ENCODE results near the gene ADAT1.
"Not testable (repeated sequence)": the region's sequence is repeated elsewhere in the genome, so short reads cannot be mapped to it uniquely, and the experiment has no call there.

Gene ADAT1

GRCh38 chr16:75620326-75621169 is 2.5 kb downstream of the ADAT1 start:
- no peak for DNase-seq (ENCODE audit: low spot score)

DNA sequence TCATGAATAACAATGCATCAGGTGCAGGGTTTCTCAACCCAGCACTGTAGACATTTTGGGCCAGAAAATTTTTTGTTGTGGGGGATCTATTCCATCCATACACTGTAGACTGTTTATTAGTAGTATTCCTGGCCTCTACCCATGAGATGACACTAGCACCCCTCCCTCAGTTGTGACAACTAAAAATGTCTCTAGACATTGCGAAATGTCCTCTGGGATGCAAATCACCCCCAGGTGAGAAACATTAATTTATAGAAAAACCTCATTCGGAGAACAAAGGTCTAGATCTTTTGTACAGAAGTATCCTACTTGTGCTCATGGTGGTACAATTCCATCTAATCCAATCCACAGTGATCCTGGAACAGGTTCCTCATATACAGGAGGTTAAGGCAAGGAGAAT is 4.3 kb downstream of the ADAT1 start:
- DNase-seq (ENCODE audit: low spot score), result no peak

- DNase-seq (ENCODE audit: low spot score), result no peak
Measured at GRCh38 chr16:75617121-75617520, 6.0 kb downstream of the ADAT1 start.

- DNase-seq (ENCODE audit: low spot score), result no peak
Measured at GRCh38 chr16:75616521-75617010, 6.5 kb downstream of the ADAT1 start.

- DNase-seq (ENCODE audit: low spot score), result no peak
Measured at GRCh38 chr16:75615619-75616018, 7.5 kb downstream of the ADAT1 start.

GRCh38 chr16:75614066-75614897 is 8.8 kb downstream of the ADAT1 start:
- peak; percentile 40 for DNase-seq (ENCODE audit: low spot score)

GRCh38 chr16:75606507-75606906 is 16.6 kb downstream of the ADAT1 start:
- DNase-seq (ENCODE audit: low spot score), result no peak

GRCh38 chr16:75603241-75603640 is 19.8 kb downstream of the ADAT1 start:
- no peak for DNase-seq (ENCODE audit: low spot score)

- DNase-seq (ENCODE audit: low spot score), result no peak
Measured at GRCh38 chr16:75599452-75600277, 23.4 kb downstream of the ADAT1 start.

DNA sequence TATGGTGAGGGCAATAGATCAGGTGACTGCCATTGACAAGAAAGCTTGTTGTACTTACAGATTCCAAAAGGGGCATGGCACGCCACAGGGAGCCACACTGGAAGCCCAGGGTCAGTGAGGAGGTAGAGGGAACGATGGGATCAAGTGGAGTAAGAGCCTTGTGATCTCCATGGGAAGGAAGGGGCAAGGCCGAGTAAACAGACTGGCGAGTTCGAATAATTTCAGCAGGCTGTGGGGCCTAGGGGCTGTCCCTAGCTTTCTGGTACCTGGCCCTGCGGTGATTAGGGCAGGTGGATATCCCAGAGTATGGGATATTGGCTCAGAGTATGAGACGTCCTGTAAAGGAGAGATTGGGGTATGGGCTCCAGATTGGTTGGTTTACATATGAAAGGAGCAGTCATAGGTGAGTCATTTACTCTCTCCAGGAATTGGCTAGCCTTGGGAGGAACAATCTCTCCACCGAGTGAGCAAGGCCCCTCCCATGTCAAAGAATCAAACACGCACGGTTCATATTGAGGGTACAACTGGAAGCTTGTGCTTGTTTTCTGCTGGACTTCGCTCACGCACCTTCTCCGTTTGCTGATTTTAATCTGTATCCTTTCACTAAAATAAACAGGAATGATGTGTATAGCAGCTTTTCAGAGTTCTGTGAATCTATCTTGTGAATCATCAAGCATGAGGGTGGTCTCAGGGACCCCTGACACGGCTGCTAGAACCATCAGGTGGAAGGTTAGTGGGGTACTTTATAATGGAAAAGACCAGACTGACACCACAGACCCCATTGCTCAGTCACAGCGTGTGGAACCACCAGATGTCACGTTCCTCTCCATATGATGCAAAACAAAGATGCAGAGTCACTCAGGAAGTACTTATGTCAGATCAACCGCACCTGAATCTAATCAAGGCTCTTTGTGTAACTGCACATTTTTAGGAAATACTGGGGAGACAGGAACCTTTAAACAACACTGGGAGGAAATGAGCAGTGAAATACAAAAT is 29.0 kb downstream of the ADAT1 start:
- peak; percentile 71 for DNase-seq (ENCODE audit: low spot score)

- no peak for DNase-seq (ENCODE audit: low spot score)
Measured at GRCh38 chr16:75593308-75593707, 29.8 kb downstream of the ADAT1 start.

GRCh38 chr16:75591927-75592326 is 31.2 kb downstream of the ADAT1 start:
- DNase-seq (ENCODE audit: low spot score), result not testable (repeated sequence)

GRCh38 chr16:75590920-75591843 is 31.9 kb downstream of the ADAT1 start:
- no peak for DNase-seq (ENCODE audit: low spot score)

GRCh38 chr16:75589306-75589705 is 33.8 kb downstream of the ADAT1 start:
- DNase-seq (ENCODE audit: low spot score), result no peak

DNA sequence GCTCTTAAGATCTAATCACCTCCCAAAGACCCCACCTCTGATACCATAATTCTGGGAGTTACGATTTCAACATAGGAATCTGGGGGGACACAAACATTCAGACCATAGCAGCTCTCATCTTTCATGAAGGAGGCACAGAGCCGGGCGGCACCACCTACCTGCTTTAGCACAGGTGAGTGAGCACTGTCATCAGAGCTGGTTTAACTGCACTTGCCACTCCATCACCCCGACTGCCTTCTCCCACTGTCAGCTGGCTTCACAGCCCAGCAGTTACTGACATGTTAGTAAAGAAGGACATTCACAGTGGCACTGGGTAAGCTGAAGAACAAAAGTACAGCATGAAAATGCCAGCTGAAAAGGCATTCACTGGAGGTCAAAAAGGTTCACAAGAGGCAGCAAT is 34.4 kb downstream of the ADAT1 start:
- DNase-seq (ENCODE audit: low spot score), result no peak

- DNase-seq (ENCODE audit: low spot score), result no peak
Measured at GRCh38 chr16:75584108-75584507, 39.0 kb downstream of the ADAT1 start.

DNA sequence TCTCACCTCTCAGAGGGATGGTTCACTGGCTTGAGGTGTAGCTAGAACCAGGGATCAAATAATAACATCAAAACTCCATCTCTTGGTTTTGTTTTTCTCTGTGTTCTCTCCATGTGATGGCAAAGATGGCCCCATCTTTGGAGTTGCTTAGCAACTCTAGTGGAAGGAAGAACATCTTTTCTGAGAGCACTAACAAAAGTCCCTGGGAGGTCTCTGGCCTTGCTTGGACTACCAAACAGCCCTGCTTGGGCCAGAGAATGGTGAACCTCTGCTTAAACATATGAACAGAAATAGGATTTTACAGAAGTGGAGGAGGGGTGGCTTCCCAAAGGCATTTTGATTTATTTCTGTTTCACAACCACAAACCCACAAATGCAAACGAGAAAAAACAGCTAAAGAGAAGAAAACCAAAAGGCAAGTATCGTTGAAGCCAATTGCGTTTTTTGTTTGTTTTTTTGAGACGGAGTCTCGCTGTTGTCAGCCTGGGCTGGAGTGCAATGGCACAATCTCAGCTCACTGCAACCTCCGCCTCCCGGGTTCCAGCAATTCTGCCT is 43.7 kb downstream of the ADAT1 start:
- no peak for DNase-seq (ENCODE audit: low spot score)

GRCh38 chr16:75578725-75579124 is 44.4 kb downstream of the ADAT1 start:
- DNase-seq (ENCODE audit: low spot score), result no peak

GRCh38 chr16:75578212-75578611 is 44.9 kb downstream of the ADAT1 start:
- no peak for DNase-seq (ENCODE audit: low spot score)
